ENCODE results near the gene GPI.

The GPI gene

DNA sequence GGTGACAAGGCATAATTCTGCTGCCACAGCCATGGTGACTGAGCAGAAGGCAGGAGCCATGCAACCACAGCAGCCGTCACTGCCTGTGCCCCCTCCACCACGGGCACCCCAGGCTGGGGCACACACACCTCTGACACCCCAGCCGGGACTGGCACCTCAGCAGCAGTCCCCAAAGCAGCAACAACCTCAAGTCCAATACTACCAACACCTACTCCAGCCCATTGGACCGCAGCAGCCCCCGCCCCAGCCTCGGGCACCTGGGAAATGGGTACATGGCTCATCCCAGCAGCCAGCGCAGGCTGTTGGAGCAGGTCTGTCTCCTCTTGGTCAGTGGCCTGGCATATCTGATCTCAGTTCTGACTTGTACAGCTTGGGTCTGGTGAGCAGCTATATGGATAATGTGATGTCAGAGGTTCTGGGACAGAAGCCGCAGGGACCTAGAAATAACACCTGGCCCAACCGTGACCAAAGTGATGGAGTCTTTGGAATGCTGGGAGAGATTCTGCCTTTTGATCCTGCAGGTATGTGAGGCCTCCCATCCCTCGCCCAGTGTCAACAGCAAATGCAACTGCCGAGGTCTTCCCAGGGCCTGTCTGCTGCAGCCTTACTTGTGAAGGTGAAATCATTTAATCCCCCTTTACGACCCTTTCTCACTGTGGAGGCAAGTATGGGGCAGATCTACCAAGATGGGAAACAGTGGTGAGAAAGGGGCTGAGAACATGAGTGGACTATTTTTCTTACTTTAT, 22.9 kb upstream of the GPI start:
- no peak for DNase-seq (ENCODE audit: low read depth)

DNA sequence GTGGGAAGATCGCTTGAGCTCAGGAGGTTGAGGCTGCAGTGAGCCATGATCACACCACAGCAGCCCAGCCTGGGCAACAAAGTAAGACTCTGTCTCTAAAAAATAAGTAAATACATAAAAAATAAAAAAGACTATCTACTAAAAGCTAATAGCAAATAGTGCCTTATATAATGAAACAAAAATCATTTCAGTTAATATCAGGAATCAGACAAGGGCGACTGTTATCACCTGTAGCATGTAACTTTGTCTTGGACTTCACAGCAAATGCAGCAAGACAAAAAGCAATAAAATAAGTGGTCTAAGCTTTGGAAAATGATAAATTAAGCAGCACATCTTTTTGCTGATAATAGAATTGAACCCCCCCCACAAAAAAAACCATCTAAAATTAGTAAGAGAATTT, 21.2 kb upstream of the GPI start:
- DNase-seq (ENCODE audit: low read depth): no peak

GRCh38 chr19:34345947-34346351, 19.0 kb upstream of the GPI start:
- DNase-seq (ENCODE audit: low read depth): peak; percentile 31

GRCh38 chr19:34347561-34348165, 17.3 kb upstream of the GPI start:
- no peak for DNase-seq (ENCODE audit: low read depth)

DNA sequence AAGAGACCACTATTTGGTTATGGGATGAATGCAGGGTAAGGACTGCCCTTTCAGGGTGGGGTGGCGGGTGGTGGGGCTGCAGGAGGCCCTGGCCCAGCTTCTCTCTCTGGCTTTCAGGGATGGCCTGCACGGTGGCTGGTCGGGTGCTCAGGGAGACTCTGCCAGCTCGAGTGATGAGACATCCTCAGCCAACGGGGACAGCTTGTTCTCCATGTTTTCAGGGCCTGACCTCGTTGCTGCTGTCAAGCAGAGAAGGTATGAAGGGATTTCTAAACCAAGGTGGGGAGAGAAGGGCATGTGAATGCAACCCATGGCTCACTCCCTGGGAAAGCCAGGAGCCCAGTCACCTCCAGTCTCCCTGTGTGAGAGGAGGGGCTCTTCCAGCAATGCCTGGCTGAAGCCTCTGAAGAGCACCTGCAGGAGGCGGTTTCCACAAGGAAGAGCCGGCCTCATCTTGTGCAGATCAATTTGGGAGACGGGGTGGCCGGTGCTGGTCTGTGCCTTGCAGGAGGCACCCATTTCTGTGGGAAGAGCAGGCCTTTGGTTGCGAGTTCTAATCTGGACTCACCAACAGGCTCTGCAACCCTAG, 16.0 kb upstream of the GPI start:
- no peak for DNase-seq (ENCODE audit: low read depth)

DNA sequence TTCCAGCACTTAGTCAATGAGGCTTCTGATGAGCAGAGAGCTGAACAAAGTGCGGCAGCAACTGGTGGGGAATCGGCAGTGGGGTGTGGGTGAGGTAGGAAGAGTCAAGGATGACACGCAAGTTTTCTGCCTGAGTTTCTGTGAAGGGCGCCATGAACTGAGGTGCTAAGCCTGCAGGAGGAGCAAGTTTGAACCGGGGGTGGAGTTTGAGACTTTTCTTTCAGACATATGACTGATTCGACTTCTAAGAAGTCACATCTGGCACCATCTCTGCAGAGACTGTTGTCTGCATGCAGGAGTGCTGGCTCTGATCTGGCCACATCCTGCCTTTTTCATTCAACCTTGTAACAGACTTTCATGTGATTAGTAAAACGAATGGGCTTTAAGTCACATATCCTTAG, 14.8 kb upstream of the GPI start:
- peak; percentile 66 for DNase-seq (ENCODE audit: low read depth)

DNA sequence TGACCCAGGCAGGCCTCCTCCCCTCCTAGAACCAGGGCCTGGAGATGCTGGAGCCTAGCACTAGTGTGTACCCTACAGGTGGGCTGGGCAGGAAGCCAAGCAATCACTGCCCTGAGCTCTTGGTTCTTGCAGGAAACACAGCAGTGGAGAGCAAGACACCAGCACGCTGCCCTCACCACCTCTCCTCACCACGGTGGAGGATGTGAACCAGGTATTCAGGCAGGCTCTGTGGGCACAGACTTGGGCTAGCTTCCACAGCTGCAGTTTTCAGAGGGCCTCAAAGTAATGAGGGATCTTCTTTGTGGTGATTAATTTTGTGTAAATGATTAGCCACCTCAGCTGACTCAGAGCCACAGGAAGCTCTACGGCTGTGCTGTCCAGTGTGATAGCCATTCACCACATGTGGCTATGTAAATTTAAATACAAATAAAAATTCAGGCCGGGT, 13.6 kb upstream of the GPI start:
- no peak for DNase-seq (ENCODE audit: low read depth)

- no peak for DNase-seq (ENCODE audit: low read depth)
These were observed 11.4 kb upstream of the GPI start for GRCh38 chr19:34353546-34353945.

- no peak for DNase-seq (ENCODE audit: low read depth)
These were observed 9.8 kb upstream of the GPI start for GRCh38 chr19:34355201-34355600.

GRCh38 chr19:34356875-34357274, 8.1 kb upstream of the GPI start:
- DNase-seq (ENCODE audit: low read depth): no peak

DNA sequence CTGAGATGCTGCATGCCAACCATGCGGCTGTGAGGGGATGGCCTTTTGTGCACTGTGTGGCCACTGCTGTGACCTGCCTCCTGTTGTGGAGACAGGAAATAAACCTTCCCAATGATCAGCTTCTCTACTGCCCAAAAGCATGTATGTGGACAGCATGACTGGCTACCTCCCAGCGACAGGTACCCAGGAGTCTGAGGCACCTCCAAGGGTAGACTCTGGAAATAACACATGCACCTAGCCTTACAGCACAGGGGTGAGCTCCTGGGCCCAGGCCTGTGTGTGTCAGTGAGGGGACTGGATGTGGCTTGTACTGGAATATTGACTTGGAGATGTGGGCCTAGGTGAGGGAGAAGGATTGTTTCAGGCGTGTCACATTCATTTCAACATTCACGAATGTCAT, 7.6 kb upstream of the GPI start:
- no peak for DNase-seq (ENCODE audit: low read depth)

- peak; percentile 84 for DNase-seq (ENCODE audit: low read depth)
These were observed 5.6 kb upstream of the GPI start for GRCh38 chr19:34359140-34359953.

- no peak for DNase-seq (ENCODE audit: low read depth)
These were observed 5.1 kb upstream of the GPI start for GRCh38 chr19:34359954-34360315.

DNA sequence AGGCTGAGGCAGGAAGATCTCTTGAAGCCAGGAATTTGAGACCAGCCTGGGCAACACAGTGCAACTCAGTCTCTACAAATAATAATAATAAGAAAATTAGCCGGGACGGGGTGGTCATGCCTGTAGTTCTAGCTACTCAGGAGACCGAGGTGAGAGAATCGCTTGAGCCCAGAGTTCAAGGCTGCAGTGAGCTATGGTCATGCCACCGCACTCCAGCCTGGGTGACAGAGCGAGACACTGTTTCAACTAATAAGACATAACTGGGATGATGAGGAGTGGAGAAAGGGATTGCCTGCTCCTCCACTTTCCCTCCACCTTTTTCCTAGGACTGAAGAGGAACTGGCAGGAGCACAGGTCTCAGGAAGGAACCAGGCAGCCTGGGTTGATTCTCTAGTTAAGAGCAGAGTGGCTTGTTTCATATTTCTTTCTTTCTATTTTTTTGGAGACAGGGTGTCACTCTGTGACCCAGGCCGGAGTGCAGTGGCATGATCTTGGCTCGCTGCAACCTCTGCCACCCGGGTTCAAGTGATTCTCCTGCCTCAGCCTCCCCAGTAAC, 4.6 kb upstream of the GPI start:
- DNase-seq (ENCODE audit: low read depth): no peak

DNA sequence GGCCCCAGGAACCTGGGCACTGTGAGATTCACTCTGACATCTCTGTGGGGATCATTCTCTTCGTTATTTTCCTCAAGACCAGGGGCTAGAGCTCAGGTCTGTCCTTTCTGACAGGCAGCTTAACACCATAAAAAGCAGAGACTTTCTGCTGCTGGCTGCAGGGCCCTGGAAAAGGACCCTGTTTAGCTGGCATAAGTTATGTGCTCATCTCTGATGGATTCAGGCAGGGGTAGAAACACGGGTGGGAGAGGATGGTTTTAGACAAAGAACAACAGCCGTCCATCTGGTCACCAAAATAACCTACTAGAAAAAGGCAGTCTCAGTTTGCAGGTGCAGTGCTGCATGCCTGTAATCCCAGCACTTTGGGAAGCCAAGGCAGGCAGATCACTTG, 2.3 kb upstream of the GPI start:
- no peak for DNase-seq (ENCODE audit: low read depth)

DNA sequence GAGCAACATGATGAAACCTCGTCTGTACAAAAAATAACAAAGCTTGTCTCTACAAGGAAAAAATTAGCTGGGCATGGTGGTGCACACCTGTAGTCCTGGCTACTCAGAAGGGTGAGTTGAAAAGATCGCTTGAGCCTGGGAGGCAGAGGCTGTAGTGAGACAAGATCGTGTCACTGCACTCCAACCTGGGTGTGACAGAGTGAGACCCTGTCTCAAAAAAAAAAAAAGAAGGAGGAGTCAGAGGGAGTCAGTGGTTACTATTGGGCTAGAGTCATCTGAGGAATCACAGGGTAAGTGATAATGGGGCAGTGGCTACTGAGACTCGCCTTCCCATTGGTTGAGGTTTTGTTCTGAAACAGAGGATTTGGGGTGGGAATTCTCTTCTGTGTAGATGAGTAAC, 1.9 kb upstream of the GPI start:
- DNase-seq (ENCODE audit: low read depth): no peak

DNA sequence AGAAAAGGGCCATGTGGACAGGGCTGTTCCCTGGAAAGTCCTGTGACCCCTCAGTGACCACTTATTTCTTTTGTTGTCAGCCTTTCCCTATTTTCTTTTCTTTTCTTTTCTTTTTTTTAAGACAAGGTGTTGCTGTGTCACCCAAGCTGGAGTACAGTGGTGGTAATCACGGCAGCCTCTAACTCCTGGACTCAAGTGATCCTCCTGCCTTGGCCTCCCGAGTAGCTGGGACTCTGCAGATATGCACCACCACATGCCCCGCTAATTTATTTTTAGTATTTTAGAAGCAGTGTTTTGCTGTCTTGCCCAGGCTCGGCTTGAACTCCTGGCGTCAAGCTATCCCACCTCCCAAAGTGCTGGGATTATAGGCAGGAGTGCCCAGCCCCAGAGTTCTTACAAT, 1.1 kb upstream of the GPI start:
- no peak for DNase-seq (ENCODE audit: low read depth)

DNA sequence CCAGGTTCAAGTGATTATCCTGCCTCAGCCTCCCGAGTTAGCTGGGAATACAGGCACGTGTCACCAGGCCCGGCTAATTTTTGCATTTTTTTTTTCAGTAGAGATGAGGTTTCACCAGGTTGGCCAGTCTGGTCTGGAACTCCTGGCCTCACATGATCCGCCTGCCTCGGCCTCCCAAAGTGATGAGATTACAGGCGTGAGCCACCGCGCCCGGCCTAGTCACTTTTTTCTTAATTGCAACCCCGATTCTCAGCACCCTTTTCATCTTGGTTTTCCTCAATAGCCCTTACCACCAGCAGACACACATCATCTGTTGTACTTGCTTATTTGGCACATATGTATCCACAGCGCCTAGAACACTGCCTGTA, 550 bp upstream of the GPI start:
- no peak for DNase-seq (ENCODE audit: low read depth)

GRCh38 chr19:34365463-34366401, 736 bp downstream of the GPI start:
- no peak for DNase-seq (ENCODE audit: low read depth)

GRCh38 chr19:34366738-34367623, 2.0 kb downstream of the GPI start:
- DNase-seq (ENCODE audit: low read depth): no peak

DNA sequence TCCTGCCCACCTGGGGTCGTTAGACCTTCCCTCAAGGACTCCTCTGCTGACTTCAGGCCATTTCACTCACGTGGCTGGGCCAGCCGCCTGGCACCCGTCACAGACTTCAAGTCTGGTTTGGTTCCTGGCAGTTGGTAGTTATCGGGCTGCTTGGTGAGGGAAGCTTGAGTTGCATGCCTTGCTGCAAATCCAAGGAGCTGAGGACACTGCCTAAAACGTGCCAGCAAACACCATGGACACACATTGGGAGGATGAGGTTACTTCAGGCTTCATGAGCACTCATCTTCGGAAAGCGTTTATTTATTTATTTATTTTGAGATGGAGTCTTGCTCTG, 2.6 kb downstream of the GPI start:
- DNase-seq (ENCODE audit: low read depth): no peak
